Panc1 (cell line): Measurements from ENCODE around the gene FTO. TPM values are rescaled to one million over a fixed set of nuclear protein-coding genes. Genes with fewer than 3 reads are reported as not detected.

Experiments used
- ATAC-seq: fragments of 200-7000 bp; cut with Tn5 transposase; 2 replicates; pipeline ENCODE4 v1.9.1; 2020; ENCODE audit warnings: mild to moderate bottlenecking, moderate library complexity
- BruUV-seq: library from RNA; stranded (reverse); fragments of 400-500 nt; replicated peaks from 2 replicates; lab custom pipeline; 2021; lab: Mats Ljungman, UMichigan
- CTCF ChIA-PET: fragments of 300-600 bp; sonication (Branson Sonifier 250); formaldehyde crosslinking; loops from one replicate; lab custom pipeline; 2022; ENCODE audit warnings: antibody characterized with exemption; lab: Charles Lee
- POLR2A ChIA-PET: fragments of 300-600 bp; sonication (Branson Sonifier 250); formaldehyde crosslinking; loops from one replicate; lab custom pipeline; 2022; ENCODE audit warnings: antibody characterized with exemption; lab: Charles Lee
- DNase-seq: peaks from one replicate; pipeline ENCODE4 v3.0.0-alpha.2; 2010; ENCODE audit warnings: low read depth, low spot score
- H3K27ac ChIP-seq: 2 replicates; pipeline ENCODE4 v1.5.1; 2011; ENCODE audit warnings: mild to moderate bottlenecking, low read length, inconsistent platforms
- H3K27me3 ChIP-seq: fragments of 200-500 bp; sonication (Bioruptor generic); 2 replicates; pipeline ENCODE4 v1.6.0; 2014; ENCODE audit warnings: low read length, inconsistent platforms; ENCODE audit not compliant: control insufficient read depth, insufficient read depth
- H3K36me3 ChIP-seq: fragments of 200-500 bp; sonication (Bioruptor generic); 2 replicates; pipeline ENCODE4 v1.5.1; 2014; ENCODE audit warnings: inconsistent platforms, mild to moderate bottlenecking, low read length, moderate library complexity; ENCODE audit not compliant: control insufficient read depth, insufficient read depth
- H3K4me1 ChIP-seq: 2 replicates; pipeline ENCODE4 v1.5.1; 2011; ENCODE audit warnings: inconsistent platforms, mild to moderate bottlenecking, low read length, moderate library complexity; ENCODE audit not compliant: control insufficient read depth, insufficient read depth
- H3K4me3 ChIP-seq, 2 experiments: 2 replicates each; pipeline ENCODE4 v1.5.1; 2011 to 2012; ENCODE audit warnings: low read depth in 2 of 2, low read length in 2 of 2, mild to moderate bottlenecking in 2 of 2, inconsistent platforms in 1 of 2, moderate library complexity in 1 of 2
- H3K9me3 ChIP-seq: fragments of 200-500 bp; sonication (Bioruptor generic); 2 replicates; pipeline ENCODE4 v1.5.1; 2014; ENCODE audit warnings: low read depth, mild to moderate bottlenecking, inconsistent platforms, low read length, moderate library complexity; ENCODE audit not compliant: control insufficient read depth, insufficient read depth
- POLR2AphosphoS5 ChIP-seq: IDR thresholded peaks from 2 replicates; pipeline ENCODE4 v1.6.1; 2012; ENCODE audit warnings: mild to moderate bottlenecking, low read depth, low read length, moderate library complexity
- SIN3A ChIP-seq: IDR thresholded peaks from 2 replicates; pipeline ENCODE4 v1.6.1; 2012; ENCODE audit warnings: low read depth, mild to moderate bottlenecking, low read length, moderate library complexity, borderline replicate concordance; ENCODE audit not compliant: insufficient read depth
- TCF7L2 ChIP-seq: IDR thresholded peaks from 2 replicates; pipeline ENCODE4 v1.6.1; 2011; ENCODE audit warnings: mild to moderate bottlenecking, low read depth, low read length, inconsistent platforms
- in situ Hi-C: cut with HindIII; loops from 2 replicates; pipeline ENCODE4 v1.10.0; 2016; ENCODE audit warnings: low sequenced_read_pairs, low pct_unique_long_range_greater_than_20kb
- intact Hi-C: fragments of 100-400 bp; cut with micrococcal nuclease; formaldehyde crosslinking; loops from one replicate; pipeline ENCODE4 v1.10.0; 2022; ENCODE audit not compliant: unreplicated experiment
- total RNA-seq: library from RNA; stranded (reverse); gene quantifications from one replicate; pipeline ENCODE4 v1.2.1, GENCODE V29; 2021; ENCODE audit not compliant: unreplicated experiment
- TF ChIP-seq, protein P1 (sequence below), 2 experiments: IDR thresholded peaks; 2 replicates each; pipeline ENCODE4 v1.6.1; 2011 to 2012; ENCODE audit warnings: low read depth in 2 of 2, control low read depth in 1 of 2, low read length in 1 of 2, mild to moderate bottlenecking in 1 of 2, moderate library complexity in 1 of 2; ENCODE audit not compliant: insufficient read depth in 1 of 2
- TF ChIP-seq, protein P2 (sequence below): fragments of 450-650 bp; IDR thresholded peaks from 2 replicates; pipeline ENCODE4 v1.5.1; 2017; ENCODE audit warnings: mild to moderate bottlenecking

FTO gene
- total RNA-seq, 1 experiment from 2014 or later = 38.2 TPM

DNA sequence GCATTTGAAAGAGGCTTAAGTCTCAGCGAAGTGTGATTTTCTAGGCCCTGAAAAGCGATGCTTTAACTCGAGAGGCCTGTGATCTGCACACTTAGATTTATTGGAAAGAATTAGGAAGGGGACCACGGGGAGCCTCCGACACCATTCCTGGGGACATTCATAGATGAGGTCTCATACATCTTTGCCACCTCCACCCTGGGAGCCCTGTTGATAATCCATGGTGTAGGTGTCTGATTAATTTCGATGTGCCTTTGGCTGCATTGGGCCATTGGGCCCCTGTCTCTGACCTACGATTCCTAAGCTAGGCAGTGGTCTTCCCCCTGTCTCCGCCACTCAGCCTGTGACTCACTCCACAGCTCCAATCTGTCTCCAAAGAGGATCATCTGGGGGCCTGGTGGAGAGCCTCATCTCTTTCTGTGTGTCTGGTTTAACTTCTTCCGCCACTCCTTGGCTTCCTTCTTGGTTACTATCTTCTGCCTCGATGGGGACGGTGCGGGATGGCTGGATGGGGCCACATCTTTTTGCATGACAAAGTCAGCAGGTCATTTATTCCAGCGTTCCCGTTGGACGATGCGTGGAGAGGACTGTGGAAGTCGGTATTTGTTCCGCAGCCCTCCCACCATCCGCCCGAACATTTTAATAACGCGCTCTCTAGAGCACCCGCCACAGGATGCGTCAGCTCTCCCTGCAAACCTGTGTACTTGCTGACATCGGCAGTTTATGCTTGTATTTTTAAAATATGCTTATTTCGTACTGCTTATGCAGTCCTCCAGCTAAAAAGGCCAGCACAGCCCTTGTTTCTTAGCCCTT, 473.3 kb downstream of the FTO start:
- no peak for DNase-seq
- H3K9me3 ChIP-seq = no peaks in the 10 kb centered on the region
- no peak for ATAC-seq
- H3K27me3 ChIP-seq = no peaks in the 10 kb centered on the region
- POLR2A ChIA-PET = no interaction called here
- BruUV-seq = no TSS peak
- in situ Hi-C loops (no loop called here), intact Hi-C loops (no loop called here)
- no peak for TF ChIP-seq TCF7L2
- TF ChIP-seq POLR2AphosphoS5 = no peak
- TF ChIP-seq, protein P1, sequence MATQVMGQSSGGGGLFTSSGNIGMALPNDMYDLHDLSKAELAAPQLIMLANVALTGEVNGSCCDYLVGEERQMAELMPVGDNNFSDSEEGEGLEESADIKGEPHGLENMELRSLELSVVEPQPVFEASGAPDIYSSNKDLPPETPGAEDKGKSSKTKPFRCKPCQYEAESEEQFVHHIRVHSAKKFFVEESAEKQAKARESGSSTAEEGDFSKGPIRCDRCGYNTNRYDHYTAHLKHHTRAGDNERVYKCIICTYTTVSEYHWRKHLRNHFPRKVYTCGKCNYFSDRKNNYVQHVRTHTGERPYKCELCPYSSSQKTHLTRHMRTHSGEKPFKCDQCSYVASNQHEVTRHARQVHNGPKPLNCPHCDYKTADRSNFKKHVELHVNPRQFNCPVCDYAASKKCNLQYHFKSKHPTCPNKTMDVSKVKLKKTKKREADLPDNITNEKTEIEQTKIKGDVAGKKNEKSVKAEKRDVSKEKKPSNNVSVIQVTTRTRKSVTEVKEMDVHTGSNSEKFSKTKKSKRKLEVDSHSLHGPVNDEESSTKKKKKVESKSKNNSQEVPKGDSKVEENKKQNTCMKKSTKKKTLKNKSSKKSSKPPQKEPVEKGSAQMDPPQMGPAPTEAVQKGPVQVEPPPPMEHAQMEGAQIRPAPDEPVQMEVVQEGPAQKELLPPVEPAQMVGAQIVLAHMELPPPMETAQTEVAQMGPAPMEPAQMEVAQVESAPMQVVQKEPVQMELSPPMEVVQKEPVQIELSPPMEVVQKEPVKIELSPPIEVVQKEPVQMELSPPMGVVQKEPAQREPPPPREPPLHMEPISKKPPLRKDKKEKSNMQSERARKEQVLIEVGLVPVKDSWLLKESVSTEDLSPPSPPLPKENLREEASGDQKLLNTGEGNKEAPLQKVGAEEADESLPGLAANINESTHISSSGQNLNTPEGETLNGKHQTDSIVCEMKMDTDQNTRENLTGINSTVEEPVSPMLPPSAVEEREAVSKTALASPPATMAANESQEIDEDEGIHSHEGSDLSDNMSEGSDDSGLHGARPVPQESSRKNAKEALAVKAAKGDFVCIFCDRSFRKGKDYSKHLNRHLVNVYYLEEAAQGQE (IDR thresholded peaks at IDR 0.05; ENCODE audit: insufficient read depth in 1 of 2, low read depth in 2 of 2, low read length in 1 of 2) = no peak
- TF ChIP-seq SIN3A = no peak
- TF ChIP-seq, protein P2, sequence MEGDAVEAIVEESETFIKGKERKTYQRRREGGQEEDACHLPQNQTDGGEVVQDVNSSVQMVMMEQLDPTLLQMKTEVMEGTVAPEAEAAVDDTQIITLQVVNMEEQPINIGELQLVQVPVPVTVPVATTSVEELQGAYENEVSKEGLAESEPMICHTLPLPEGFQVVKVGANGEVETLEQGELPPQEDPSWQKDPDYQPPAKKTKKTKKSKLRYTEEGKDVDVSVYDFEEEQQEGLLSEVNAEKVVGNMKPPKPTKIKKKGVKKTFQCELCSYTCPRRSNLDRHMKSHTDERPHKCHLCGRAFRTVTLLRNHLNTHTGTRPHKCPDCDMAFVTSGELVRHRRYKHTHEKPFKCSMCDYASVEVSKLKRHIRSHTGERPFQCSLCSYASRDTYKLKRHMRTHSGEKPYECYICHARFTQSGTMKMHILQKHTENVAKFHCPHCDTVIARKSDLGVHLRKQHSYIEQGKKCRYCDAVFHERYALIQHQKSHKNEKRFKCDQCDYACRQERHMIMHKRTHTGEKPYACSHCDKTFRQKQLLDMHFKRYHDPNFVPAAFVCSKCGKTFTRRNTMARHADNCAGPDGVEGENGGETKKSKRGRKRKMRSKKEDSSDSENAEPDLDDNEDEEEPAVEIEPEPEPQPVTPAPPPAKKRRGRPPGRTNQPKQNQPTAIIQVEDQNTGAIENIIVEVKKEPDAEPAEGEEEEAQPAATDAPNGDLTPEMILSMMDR = no peak
- CTCF ChIA-PET = no interaction called here
- H3K4me1 ChIP-seq = no peaks in the 10 kb centered on the region
- no peaks in the 10 kb centered on the region for H3K36me3 ChIP-seq
- no peak overlapping the region for H3K4me3 ChIP-seq
- H3K27ac ChIP-seq = no peak overlapping the region

DNA sequence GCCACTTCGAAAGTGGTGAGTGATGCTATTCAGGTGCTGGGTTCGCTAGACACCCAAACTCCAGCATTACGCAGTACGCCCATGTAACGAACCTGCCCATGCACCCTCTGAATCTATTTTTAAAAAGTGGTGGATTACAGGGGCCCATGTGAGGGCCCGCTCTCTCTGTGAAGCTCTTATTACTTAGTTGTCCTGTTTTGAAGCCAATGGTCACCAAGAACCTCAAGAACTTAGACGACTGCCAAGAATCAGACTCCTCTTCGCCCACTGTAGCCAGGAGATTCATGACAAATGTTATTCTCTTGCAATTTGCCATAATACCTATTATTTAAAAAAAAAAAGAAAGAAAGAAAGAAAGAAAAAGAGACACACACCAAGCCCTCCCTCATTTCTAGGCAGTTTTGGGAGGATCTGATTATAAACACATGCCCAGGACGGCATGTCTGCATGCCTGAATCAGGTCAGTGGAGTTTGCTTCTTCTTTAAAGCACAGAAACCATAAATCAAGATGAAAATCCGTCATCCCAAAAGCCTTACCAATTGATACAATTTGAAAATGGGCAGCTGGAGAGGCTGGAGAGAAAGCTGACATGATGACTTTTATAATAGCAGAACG, 474.0 kb downstream of the FTO start:
- no peaks in the 10 kb centered on the region for H3K36me3 ChIP-seq
- H3K27me3 ChIP-seq = no peaks in the 10 kb centered on the region
- ATAC-seq (no peak), DNase-seq (no peak)
- ChIA-PET CTCF (no interaction called here), POLR2A (no interaction called here)
- no peaks in the 10 kb centered on the region for H3K4me1 ChIP-seq
- no TSS peak for BruUV-seq
- intact Hi-C loops (no loop called here), in situ Hi-C loops (no loop called here)
- TF ChIP-seq TCF7L2 (no peak), POLR2AphosphoS5 (no peak), SIN3A (no peak)
- TF ChIP-seq, protein P1 (IDR thresholded peaks at IDR 0.05; ENCODE audit: insufficient read depth in 1 of 2, low read depth in 2 of 2, low read length in 1 of 2) = no peak
- TF ChIP-seq, protein P2 = no peak
- no peaks in the 10 kb centered on the region for H3K9me3 ChIP-seq
- no peak overlapping the region for H3K4me3 ChIP-seq
- no peak overlapping the region for H3K27ac ChIP-seq
